Measurements from ENCODE around the gene MTUS2.

GRCh38 chr13:29464105-29464679, 644.1 kb downstream of the MTUS2 start:
- TF ChIP-seq CTCF (IDR thresholded peaks at IDR 0.05; ENCODE audit: extremely low read depth in 1 of 2, insufficient read depth in 1 of 2, low read depth in 1 of 2, low read length in 2 of 2) (no peak), FOS (IDR thresholded peaks at IDR 0.05; ENCODE audit: borderline replicate concordance, insufficient read depth, low read length) (no peak)
